PFSK-1 (cell line): ENCODE measurements around the gene VANGL1.

Source experiments
- FOXP2 ChIP-seq: optimal IDR thresholded peaks from 2 replicates; pipeline ENCODE3; 2011; ENCODE audit warnings: borderline replicate concordance, control low read depth, inconsistent platforms; ENCODE audit not compliant: insufficient read depth; ENCODE audit errors: extremely low read length, extremely low read depth
- POLR2AphosphoS5 ChIP-seq: IDR thresholded peaks from 2 replicates; pipeline ENCODE4 v1.6.1; 2012; ENCODE audit warnings: low read depth, mild to moderate bottlenecking, control low read depth, low read length, moderate library complexity
- SIN3A ChIP-seq: IDR thresholded peaks from 2 replicates; pipeline ENCODE4 v1.6.1; 2012; ENCODE audit warnings: mild to moderate bottlenecking, low read length, moderate library complexity, borderline replicate concordance; ENCODE audit not compliant: insufficient read depth
- TAF1 ChIP-seq: IDR thresholded peaks from 2 replicates; pipeline ENCODE4 v1.6.1; 2012; ENCODE audit warnings: low read length, control low read depth, borderline replicate concordance; ENCODE audit not compliant: insufficient read depth
- TF ChIP-seq, protein P1 (sequence below), 2 experiments: IDR thresholded peaks; 2 replicates each; pipeline versions ENCODE4 v1.6.1 to v1.8.0; 2011 to 2012; ENCODE audit warnings: low read depth in 2 of 2, low read length in 2 of 2, control low read depth in 1 of 2, inconsistent platforms in 1 of 2, mild to moderate bottlenecking in 1 of 2, moderate library complexity in 1 of 2; ENCODE audit not compliant: insufficient read depth in 1 of 2

The VANGL1 gene

DNA sequence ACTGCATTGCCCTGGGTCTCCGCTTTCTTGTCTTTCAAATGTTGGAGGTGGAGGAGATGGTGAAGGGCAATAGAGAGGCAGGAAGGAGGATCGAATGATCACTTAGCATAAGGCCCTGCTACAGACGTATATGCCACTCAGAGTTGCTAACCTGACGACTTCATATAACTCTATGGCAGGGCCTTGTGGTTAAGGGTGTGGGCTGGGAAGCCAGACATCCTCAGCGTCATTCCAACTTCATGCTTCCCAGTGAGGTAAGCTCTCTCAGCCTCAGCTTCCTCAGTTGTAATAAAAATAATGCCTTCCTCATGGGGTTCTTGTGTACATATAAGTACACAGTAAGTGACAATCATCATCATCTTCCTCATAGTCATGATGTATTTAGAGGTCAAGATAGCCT is 72.1 kb downstream of the VANGL1 start:
- TF ChIP-seq SIN3A, result no peak
- no peak for TF ChIP-seq FOXP2
- TF ChIP-seq POLR2AphosphoS5, result no peak
- TF ChIP-seq, protein P1, sequence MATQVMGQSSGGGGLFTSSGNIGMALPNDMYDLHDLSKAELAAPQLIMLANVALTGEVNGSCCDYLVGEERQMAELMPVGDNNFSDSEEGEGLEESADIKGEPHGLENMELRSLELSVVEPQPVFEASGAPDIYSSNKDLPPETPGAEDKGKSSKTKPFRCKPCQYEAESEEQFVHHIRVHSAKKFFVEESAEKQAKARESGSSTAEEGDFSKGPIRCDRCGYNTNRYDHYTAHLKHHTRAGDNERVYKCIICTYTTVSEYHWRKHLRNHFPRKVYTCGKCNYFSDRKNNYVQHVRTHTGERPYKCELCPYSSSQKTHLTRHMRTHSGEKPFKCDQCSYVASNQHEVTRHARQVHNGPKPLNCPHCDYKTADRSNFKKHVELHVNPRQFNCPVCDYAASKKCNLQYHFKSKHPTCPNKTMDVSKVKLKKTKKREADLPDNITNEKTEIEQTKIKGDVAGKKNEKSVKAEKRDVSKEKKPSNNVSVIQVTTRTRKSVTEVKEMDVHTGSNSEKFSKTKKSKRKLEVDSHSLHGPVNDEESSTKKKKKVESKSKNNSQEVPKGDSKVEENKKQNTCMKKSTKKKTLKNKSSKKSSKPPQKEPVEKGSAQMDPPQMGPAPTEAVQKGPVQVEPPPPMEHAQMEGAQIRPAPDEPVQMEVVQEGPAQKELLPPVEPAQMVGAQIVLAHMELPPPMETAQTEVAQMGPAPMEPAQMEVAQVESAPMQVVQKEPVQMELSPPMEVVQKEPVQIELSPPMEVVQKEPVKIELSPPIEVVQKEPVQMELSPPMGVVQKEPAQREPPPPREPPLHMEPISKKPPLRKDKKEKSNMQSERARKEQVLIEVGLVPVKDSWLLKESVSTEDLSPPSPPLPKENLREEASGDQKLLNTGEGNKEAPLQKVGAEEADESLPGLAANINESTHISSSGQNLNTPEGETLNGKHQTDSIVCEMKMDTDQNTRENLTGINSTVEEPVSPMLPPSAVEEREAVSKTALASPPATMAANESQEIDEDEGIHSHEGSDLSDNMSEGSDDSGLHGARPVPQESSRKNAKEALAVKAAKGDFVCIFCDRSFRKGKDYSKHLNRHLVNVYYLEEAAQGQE (IDR thresholded peaks at IDR 0.05; ENCODE audit: insufficient read depth in 1 of 2, low read depth in 2 of 2, low read length in 2 of 2), result no peak
- TF ChIP-seq TAF1, result no peak

DNA sequence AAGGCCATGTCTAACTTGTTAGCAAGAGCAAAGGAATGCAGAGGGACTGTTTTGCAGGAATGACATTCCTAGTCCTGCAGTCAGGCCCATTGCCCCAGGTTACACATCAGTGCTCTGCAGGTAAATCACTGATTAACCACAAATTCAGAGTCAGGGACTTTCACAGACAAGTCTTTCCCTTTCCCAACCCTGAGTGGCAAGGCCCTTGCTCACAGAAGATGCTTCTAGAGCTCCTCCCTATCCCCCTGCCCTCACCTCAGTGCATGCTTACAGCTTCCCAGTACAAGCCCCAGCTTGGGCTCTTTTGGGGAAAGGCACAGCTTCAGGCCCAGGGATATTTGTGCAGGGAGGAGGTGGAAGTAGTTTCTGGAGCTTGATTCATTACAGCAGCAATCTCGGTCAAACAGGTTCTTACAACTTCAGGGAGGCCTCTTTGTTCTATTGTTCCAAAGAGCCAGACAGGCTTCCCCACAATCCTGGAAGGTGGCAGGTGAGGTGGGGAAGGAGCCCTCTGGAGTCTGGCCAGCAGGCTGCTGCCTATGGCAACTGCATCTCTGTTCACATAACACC is 72.9 kb downstream of the VANGL1 start:
- TF ChIP-seq POLR2AphosphoS5, result no peak
- TF ChIP-seq TAF1, result no peak

DNA sequence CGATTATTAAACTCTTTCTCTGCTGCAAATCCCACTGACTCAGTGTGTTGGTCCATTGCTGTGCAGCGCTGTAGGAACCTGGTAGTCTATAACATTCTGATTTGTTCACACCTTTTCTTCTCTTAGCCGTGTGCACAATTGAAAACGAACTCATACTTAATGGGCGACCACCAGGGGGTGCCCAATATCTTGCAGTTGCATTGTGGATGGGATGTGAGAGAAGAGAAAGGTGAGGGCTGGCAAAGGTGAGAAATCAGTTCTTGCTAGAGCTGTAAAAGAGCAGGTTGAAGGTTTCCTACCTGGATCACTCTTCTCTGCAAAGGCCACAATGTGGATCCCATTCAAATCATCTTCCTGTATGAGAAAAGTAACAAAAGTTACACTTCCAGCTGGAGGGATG is 75.8 kb downstream of the VANGL1 start:
- TF ChIP-seq, protein P1 (IDR thresholded peaks at IDR 0.05; ENCODE audit: insufficient read depth in 1 of 2, low read depth in 2 of 2, low read length in 2 of 2), result no peak
- TF ChIP-seq TAF1 (no peak), POLR2AphosphoS5 (no peak), SIN3A (no peak), FOXP2 (no peak)

DNA sequence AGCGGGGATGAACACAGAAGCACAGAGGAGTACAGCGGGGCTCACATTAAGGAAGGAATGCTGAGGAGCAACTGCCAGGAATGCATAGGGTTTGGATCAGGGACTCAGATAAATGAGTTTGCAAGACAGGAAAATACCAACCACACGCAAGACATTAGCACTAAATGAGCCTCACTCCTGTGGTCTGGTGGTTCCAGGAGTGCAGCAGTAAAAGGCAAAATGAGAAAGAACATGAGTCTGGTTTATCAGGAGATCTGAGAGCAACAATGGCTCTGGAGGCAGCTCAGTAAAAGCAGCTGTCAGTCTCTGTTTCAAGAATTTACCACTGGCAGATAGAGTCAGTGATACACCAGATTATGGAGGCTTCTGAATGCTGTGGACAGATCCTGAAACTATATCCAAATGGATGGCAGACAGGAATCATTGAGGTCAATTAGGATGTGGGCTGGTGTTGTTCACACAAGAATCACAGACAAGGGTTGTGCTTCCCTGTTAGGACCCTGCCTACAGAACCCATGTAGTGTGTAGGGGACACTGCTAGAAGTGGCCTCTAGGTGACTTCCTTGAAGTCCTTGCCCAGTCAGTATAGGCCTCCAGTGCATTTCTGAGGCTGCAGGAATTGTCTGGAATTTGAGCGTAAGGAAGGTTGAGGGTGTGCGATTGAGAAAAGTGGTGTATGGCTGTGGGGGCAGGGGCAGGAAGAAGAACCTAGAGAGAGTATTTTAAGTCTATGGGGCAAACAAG is 76.4 kb downstream of the VANGL1 start:
- TF ChIP-seq, protein P1 (IDR thresholded peaks at IDR 0.05; ENCODE audit: insufficient read depth in 1 of 2, low read depth in 2 of 2, low read length in 2 of 2), result no peak
- no peak for TF ChIP-seq TAF1
- TF ChIP-seq POLR2AphosphoS5, result no peak
- no peak for TF ChIP-seq FOXP2
- no peak for TF ChIP-seq SIN3A

DNA sequence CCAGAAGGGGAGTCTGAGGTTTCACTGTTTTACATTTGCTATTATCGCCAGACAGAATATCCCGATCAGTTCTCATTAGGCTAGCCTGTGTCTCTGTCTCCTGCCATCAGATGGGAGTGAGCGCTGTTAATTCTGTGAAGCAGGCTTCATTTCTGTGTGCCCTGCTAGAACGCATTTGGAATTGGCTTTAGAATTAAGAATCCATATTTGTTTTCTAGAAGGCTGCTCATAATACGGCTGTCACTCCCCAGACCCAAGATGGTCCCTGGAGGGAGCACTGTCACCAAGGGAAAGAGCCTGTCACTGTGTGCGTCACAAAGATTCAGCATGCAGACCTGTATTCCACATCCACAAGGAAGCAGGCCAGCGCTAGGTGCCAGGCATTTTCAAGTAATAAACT is 77.5 kb downstream of the VANGL1 start:
- TF ChIP-seq FOXP2 (no peak), SIN3A (no peak), TAF1 (no peak), POLR2AphosphoS5 (no peak)
- TF ChIP-seq, protein P1 (IDR thresholded peaks at IDR 0.05; ENCODE audit: insufficient read depth in 1 of 2, low read depth in 2 of 2, low read length in 2 of 2), result no peak
